ENCODE measurements around the gene LTBP4. TPM values are rescaled to one million over a fixed set of nuclear protein-coding genes. Genes with fewer than 3 reads are reported as not detected.
"Not testable (repeated sequence)": the region's sequence is repeated elsewhere in the genome, so short reads cannot be mapped to it uniquely, and the experiment has no call there.

LTBP4 gene
- polyA plus RNA-seq, 2 donors, result 69.9 to 117 TPM

- Histone ChIP-seq H3K27ac (ENCODE audit: low read depth in 2 of 2, low read length in 1 of 2) (no peak overlapping the region), H3K27me3 (ENCODE audit: control insufficient read depth in 1 of 2, insufficient read depth in 2 of 2, low read length in 2 of 2) (no peaks in the 10 kb centered on the region), H3K9me3 (ENCODE audit: control insufficient read depth in 2 of 2, insufficient read depth in 1 of 2, low read depth in 1 of 2, low read length in 1 of 2) (no peaks in the 10 kb centered on the region), H3K36me3 (ENCODE audit: control insufficient read depth in 2 of 2, insufficient read depth in 2 of 2, low read length in 1 of 2) (peaks cover 3 to 25% of the 10 kb centered on the region in 2 donors), H3K4me3 (ENCODE audit: low read depth in 1 of 2, low read length in 2 of 2) (no peak overlapping the region), H3K4me1 (ENCODE audit: control insufficient read depth in 2 of 2, insufficient read depth in 2 of 2, low read length in 1 of 2) (no peaks in the 10 kb centered on the region)
- 87 to 90% methylated on average over 2 of the region's 2 CpGs for WGBS, 2 donors
Measured at GRCh38 chr19:40585982-40586422, 15.2 kb upstream of the LTBP4 start.

GRCh38 chr19:40586611-40587010, 14.6 kb upstream of the LTBP4 start:
- no peak overlapping the region for H3K27ac ChIP-seq (ENCODE audit: low read depth in 2 of 2, low read length in 1 of 2)
- 96% methylated on average over 14 of the region's 14 CpGs for WGBS, 2 donors
- H3K4me1 ChIP-seq (ENCODE audit: control insufficient read depth in 2 of 2, insufficient read depth in 2 of 2, low read length in 1 of 2), result no peaks in the 10 kb centered on the region
- H3K27me3 ChIP-seq (ENCODE audit: control insufficient read depth in 1 of 2, insufficient read depth in 2 of 2, low read length in 2 of 2), result no peaks in the 10 kb centered on the region
- H3K9me3 ChIP-seq (ENCODE audit: control insufficient read depth in 2 of 2, insufficient read depth in 1 of 2, low read depth in 1 of 2, low read length in 1 of 2), result no peaks in the 10 kb centered on the region
- H3K4me3 ChIP-seq (ENCODE audit: low read depth in 1 of 2, low read length in 2 of 2), result no peak overlapping the region
- H3K36me3 ChIP-seq (ENCODE audit: control insufficient read depth in 2 of 2, insufficient read depth in 2 of 2, low read length in 1 of 2), result peaks cover 3 to 25% of the 10 kb centered on the region in 2 donors

GRCh38 chr19:40588110-40588854, 12.9 kb upstream of the LTBP4 start:
- H3K27me3 ChIP-seq (ENCODE audit: control insufficient read depth in 1 of 2, insufficient read depth in 2 of 2, low read length in 2 of 2), result no peaks in the 10 kb centered on the region
- 81 to 86% methylated on average over 19 of the region's 19 CpGs for WGBS, 2 donors
- no peaks in the 10 kb centered on the region for H3K9me3 ChIP-seq (ENCODE audit: control insufficient read depth in 2 of 2, insufficient read depth in 1 of 2, low read depth in 1 of 2, low read length in 1 of 2)
- peaks cover 3 to 18% of the 10 kb centered on the region in 2 donors for H3K36me3 ChIP-seq (ENCODE audit: control insufficient read depth in 2 of 2, insufficient read depth in 2 of 2, low read length in 1 of 2)
- H3K4me3 ChIP-seq (ENCODE audit: low read depth in 1 of 2, low read length in 2 of 2), result no peak overlapping the region
- no peak overlapping the region for H3K27ac ChIP-seq (ENCODE audit: low read depth in 2 of 2, low read length in 1 of 2)
- no peaks in the 10 kb centered on the region for H3K4me1 ChIP-seq (ENCODE audit: control insufficient read depth in 2 of 2, insufficient read depth in 2 of 2, low read length in 1 of 2)

GRCh38 chr19:40588926-40589569, 12.1 kb upstream of the LTBP4 start:
- no peaks in the 10 kb centered on the region for H3K4me1 ChIP-seq (ENCODE audit: control insufficient read depth in 2 of 2, insufficient read depth in 2 of 2, low read length in 1 of 2)
- H3K27me3 ChIP-seq (ENCODE audit: control insufficient read depth in 1 of 2, insufficient read depth in 2 of 2, low read length in 2 of 2), result no peaks in the 10 kb centered on the region
- H3K36me3 ChIP-seq (ENCODE audit: control insufficient read depth in 2 of 2, insufficient read depth in 2 of 2, low read length in 1 of 2), result peaks cover 3 to 15% of the 10 kb centered on the region in 2 donors
- no peaks in the 10 kb centered on the region for H3K9me3 ChIP-seq (ENCODE audit: control insufficient read depth in 2 of 2, insufficient read depth in 1 of 2, low read depth in 1 of 2, low read length in 1 of 2)
- whole genome bisulfite sequencing, 2 donors, result 77 to 79% methylated on average over 8 to 9 of the region's 9 CpGs
- H3K4me3 ChIP-seq (ENCODE audit: low read depth in 1 of 2, low read length in 2 of 2), result no peak overlapping the region
- H3K27ac ChIP-seq (ENCODE audit: low read depth in 2 of 2, low read length in 1 of 2), result no peak overlapping the region

GRCh38 chr19:40589591-40590429, 11.4 kb upstream of the LTBP4 start:
- 91 to 93% methylated on average over 17 to 26 of the region's 26 CpGs for WGBS, 2 donors
- peaks cover 3 to 15% of the 10 kb centered on the region in 2 donors for H3K36me3 ChIP-seq (ENCODE audit: control insufficient read depth in 2 of 2, insufficient read depth in 2 of 2, low read length in 1 of 2)
- H3K27ac ChIP-seq (ENCODE audit: low read depth in 2 of 2, low read length in 1 of 2), result no peak overlapping the region
- H3K4me3 ChIP-seq (ENCODE audit: low read depth in 1 of 2, low read length in 2 of 2), result no peak overlapping the region
- H3K27me3 ChIP-seq (ENCODE audit: control insufficient read depth in 1 of 2, insufficient read depth in 2 of 2, low read length in 2 of 2), result no peaks in the 10 kb centered on the region
- H3K9me3 ChIP-seq (ENCODE audit: control insufficient read depth in 2 of 2, insufficient read depth in 1 of 2, low read depth in 1 of 2, low read length in 1 of 2), result no peaks in the 10 kb centered on the region
- H3K4me1 ChIP-seq (ENCODE audit: control insufficient read depth in 2 of 2, insufficient read depth in 2 of 2, low read length in 1 of 2), result peaks cover 0 to under 1% of the 10 kb centered on the region in 2 donors

- Histone ChIP-seq H3K4me1 (ENCODE audit: control insufficient read depth in 2 of 2, insufficient read depth in 2 of 2, low read length in 1 of 2) (peaks cover 0 to 2% of the 10 kb centered on the region in 2 donors), H3K27me3 (ENCODE audit: control insufficient read depth in 1 of 2, insufficient read depth in 2 of 2, low read length in 2 of 2) (no peaks in the 10 kb centered on the region), H3K36me3 (ENCODE audit: control insufficient read depth in 2 of 2, insufficient read depth in 2 of 2, low read length in 1 of 2) (peaks cover 3 to 15% of the 10 kb centered on the region in 2 donors), H3K4me3 (ENCODE audit: low read depth in 1 of 2, low read length in 2 of 2) (no peak overlapping the region), H3K9me3 (ENCODE audit: control insufficient read depth in 2 of 2, insufficient read depth in 1 of 2, low read depth in 1 of 2, low read length in 1 of 2) (no peaks in the 10 kb centered on the region), H3K27ac (ENCODE audit: low read depth in 2 of 2, low read length in 1 of 2) (no peak overlapping the region)
- WGBS, 2 donors, result 86 to 89% methylated on average over 22 of the region's 22 CpGs
Measured at GRCh38 chr19:40590464-40591265, 10.5 kb upstream of the LTBP4 start.

- H3K4me1 ChIP-seq (ENCODE audit: control insufficient read depth in 2 of 2, insufficient read depth in 2 of 2, low read length in 1 of 2), result not testable (repeated sequence)
Measured at GRCh38 chr19:40591724-40592123, 9.4 kb upstream of the LTBP4 start.

GRCh38 chr19:40592170-40592569, 9.0 kb upstream of the LTBP4 start:
- Histone ChIP-seq H3K9me3 (ENCODE audit: control insufficient read depth in 2 of 2, insufficient read depth in 1 of 2, low read depth in 1 of 2, low read length in 1 of 2) (no peaks in the 10 kb centered on the region), H3K4me1 (ENCODE audit: control insufficient read depth in 2 of 2, insufficient read depth in 2 of 2, low read length in 1 of 2) (peaks cover 0 to 2% of the 10 kb centered on the region in 2 donors), H3K4me3 (ENCODE audit: low read depth in 1 of 2, low read length in 2 of 2) (no peak overlapping the region), H3K36me3 (ENCODE audit: control insufficient read depth in 2 of 2, insufficient read depth in 2 of 2, low read length in 1 of 2) (peaks cover 3 to 9% of the 10 kb centered on the region in 2 donors), H3K27me3 (ENCODE audit: control insufficient read depth in 1 of 2, insufficient read depth in 2 of 2, low read length in 2 of 2) (no peaks in the 10 kb centered on the region), H3K27ac (ENCODE audit: low read depth in 2 of 2, low read length in 1 of 2) (no peak overlapping the region)
- WGBS, 2 donors, result 88 to 94% methylated on average over 4 of the region's 4 CpGs

More at GRCh38 chr19:40591724-40592123, 9.4 kb upstream of the LTBP4 start:
- not testable (repeated sequence) for H3K9me3 ChIP-seq (ENCODE audit: control insufficient read depth in 2 of 2, insufficient read depth in 1 of 2, low read depth in 1 of 2, low read length in 1 of 2); H3K27ac ChIP-seq (ENCODE audit: low read depth in 2 of 2, low read length in 1 of 2); H3K27me3 ChIP-seq (ENCODE audit: control insufficient read depth in 1 of 2, insufficient read depth in 2 of 2, low read length in 2 of 2); H3K4me3 ChIP-seq (ENCODE audit: low read depth in 1 of 2, low read length in 2 of 2)
- peaks cover 3 to 13% of the 10 kb centered on the region in 2 donors for H3K36me3 ChIP-seq (ENCODE audit: control insufficient read depth in 2 of 2, insufficient read depth in 2 of 2, low read length in 1 of 2)
- 84 to 95% methylated on average over 4 of the region's 4 CpGs for WGBS, 2 donors

GRCh38 chr19:40594255-40594654, 6.9 kb upstream of the LTBP4 start:
- Histone ChIP-seq H3K4me3 (ENCODE audit: low read depth in 1 of 2, low read length in 2 of 2) (no peak overlapping the region), H3K27ac (ENCODE audit: low read depth in 2 of 2, low read length in 1 of 2) (no peak overlapping the region), H3K36me3 (ENCODE audit: control insufficient read depth in 2 of 2, insufficient read depth in 2 of 2, low read length in 1 of 2) (peaks cover 0 to 2% of the 10 kb centered on the region in 2 donors), H3K4me1 (ENCODE audit: control insufficient read depth in 2 of 2, insufficient read depth in 2 of 2, low read length in 1 of 2) (peaks cover 0 to 2% of the 10 kb centered on the region in 2 donors), H3K27me3 (ENCODE audit: control insufficient read depth in 1 of 2, insufficient read depth in 2 of 2, low read length in 2 of 2) (no peaks in the 10 kb centered on the region), H3K9me3 (ENCODE audit: control insufficient read depth in 2 of 2, insufficient read depth in 1 of 2, low read depth in 1 of 2, low read length in 1 of 2) (no peaks in the 10 kb centered on the region)
- 24 to 25% methylated on average over 8 of the region's 8 CpGs for WGBS, 2 donors
